GM19397 (cell line): Measurements from ENCODE around the gene TMEM263.
"Not testable (repeated sequence)": the region's sequence is repeated elsewhere in the genome, so short reads cannot be mapped to it uniquely, and the experiment has no call there.

Experiments used
- ATAC-seq: cut with Tn5 transposase; IDR thresholded peaks from one replicate; pipeline ENCODE4 v1.9.1; 2021; ENCODE audit warnings: mild to moderate bottlenecking, moderate library complexity; ENCODE audit not compliant: unreplicated experiment

Gene TMEM263

DNA sequence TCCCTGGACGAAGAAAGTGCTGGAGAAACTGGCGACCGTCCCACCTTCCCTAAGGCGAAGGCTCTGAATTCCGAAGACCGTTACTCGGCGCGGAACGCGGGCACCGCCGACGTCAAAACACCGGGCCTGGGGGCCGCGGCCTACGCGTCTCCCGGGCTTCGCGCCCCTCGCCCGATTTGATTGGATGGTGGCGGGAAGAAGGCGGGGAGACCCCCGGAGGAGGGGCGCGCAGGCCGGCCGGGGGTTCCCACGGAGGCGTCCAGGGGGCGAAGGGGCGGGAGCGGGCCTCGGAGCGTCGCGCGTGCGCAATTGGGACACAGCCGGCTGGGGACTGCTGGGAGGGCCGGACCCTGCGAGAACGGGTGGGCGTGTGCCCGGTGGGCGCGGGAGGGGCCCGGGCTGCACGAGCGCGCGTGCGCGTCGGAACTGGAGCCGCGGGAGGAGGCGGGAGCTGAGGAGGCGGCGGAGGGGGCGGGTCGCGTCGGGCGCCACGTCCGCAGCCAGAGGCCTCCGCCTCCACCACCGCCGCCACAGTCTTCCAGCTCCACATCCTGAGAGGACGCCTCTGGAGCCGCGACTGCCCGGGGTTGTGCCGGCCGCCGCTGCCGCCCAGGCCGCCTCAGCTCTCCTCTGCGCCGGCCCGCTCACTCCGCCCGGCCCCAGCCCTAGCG lies at the start of gene TMEM263:
TSS of gene TMEM263 (plus strand) at position 531 of the 671 bp plus-strand sequence. CDS start 11,210 bp downstream, outside the sequence.
- ATAC-seq = peak; percentile 81

DNA sequence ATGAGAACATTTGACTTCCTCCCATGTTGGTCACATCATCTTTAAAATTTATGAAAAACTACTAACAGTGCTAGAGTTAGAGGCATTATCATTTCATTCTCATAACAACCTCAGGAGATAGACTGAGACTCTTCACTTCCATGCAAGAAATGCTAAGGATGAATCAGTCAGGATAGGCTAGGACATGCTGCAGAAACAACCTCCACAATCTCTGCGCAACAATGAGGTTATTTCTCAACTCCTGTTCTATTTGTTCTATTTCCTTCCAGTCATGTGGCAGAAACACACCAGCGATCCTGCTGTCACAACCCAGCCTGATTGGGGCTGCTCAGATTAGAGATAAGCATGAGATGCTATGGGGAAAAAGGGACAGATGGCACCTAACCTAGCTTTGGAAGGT lies 49.0 kb upstream of the TMEM263 start:
- ATAC-seq = no peak

DNA sequence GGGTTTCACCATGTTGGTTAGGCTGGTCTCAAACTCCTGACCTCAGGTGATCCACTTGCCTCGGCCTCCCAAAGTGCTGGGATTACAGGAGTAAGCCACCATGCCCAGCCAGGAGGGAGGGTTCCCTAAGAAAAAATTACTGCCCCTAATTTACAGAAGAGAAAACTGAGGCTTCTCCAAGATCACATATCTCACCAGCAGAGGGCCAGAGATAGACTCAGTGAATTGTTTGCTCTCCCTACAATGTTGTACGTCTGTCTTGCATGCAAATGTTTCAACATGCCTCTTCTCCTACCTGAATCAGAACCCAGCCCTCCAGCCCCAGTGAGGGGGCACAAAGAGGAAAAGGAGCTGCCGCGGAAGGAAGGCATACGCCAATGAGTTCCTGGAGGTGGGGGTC lies 48.3 kb upstream of the TMEM263 start:
- no peak for ATAC-seq

DNA sequence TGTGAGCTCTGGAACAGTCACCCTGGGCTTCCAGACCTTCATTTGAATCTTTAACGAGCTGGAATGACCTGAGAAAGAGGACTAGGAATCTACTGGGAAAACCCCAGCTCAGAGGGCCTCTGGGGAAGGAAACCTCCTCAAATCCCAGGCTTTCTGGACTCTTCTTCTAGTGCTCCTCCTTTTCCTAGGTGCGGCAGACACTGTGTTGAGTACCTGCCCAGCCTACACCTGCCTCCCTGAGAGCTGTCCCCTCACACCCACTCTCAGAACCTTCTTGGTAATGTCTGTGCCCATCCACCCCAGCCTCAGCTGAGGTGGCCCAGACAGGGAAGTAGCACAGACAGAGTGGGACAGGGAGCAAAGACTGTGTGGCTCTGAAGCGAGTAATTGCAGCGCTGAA lies 47.9 kb upstream of the TMEM263 start:
- ATAC-seq = no peak

DNA sequence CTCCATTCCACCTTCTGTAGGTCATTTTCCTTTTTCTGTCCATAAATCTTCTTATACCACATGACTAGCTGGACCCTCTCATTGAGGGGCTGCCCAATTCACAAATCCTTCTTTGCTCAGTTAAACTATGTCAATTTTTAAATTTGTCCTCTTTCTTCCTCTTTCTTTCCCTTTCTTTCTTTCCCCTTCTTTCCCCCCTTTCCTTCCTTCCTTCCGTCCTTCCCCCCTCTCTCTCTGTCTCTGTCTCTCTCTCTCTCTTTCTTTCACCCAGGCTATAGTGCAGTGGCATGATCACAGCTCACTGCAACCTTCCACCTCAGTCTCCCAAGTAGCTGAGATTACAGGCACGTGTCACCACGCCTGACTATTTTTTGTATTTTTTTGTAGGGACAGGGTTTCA lies 47.1 kb upstream of the TMEM263 start:
- no peak for ATAC-seq

DNA sequence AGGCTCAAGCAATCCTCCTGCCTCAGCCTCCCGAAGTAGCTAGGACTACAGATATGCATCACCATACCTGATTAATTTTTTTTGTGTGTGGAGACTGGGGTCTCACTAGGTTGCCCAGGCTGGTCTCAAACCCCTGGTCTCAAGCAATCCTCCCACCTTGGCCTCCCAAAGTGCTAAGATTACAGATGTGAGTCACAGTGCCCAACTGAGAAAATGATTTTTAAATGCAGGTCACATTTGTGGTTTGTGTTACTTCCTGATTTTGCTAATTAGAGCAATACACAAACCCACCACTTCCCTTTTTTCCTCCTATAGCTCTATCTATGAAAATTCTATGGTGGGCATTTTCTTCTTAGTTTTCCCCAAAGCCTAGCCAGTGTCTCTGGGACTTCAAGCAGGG lies 45.5 kb upstream of the TMEM263 start:
- peak; percentile 56 for ATAC-seq

DNA sequence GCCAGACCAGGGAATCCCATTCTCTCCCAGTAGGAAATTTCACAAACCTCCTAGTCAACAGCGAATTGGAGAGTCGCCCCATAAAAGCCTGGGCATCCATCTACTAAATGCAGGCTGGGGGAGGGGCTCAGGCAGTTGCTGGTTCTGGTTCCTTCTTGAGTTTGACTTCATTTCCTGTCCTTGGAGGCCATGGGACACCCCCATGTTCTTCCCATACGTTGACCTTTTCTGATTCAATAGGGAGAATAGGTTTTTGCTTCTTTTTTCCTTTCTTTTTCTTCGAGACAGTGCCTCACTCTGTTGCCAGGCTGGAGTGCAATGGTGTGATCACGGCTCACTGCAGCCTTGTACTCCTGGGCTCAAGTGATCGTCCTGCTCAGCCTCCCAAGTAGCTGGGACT lies 44.1 kb upstream of the TMEM263 start:
- ATAC-seq = no peak

DNA sequence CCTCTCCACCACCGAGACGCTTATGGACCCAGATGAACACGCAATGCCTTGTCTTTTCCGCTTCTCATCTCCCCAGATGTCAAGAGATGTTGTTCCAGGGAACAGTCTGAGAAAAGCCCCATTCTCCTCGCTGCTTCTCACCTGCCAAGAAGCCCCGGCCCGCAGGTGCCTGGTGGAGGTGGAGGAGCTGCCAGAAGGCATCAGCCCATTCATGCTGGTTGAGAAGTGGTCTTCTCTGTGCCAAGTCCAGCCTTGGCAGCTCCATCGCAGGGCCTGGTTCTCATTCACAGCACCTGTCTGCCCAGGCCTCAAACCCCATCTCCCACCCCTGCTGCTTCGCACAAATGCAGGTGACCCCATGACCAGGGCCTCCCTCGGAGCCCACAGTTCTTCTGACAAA lies 42.3 kb upstream of the TMEM263 start:
- ATAC-seq = no peak

DNA sequence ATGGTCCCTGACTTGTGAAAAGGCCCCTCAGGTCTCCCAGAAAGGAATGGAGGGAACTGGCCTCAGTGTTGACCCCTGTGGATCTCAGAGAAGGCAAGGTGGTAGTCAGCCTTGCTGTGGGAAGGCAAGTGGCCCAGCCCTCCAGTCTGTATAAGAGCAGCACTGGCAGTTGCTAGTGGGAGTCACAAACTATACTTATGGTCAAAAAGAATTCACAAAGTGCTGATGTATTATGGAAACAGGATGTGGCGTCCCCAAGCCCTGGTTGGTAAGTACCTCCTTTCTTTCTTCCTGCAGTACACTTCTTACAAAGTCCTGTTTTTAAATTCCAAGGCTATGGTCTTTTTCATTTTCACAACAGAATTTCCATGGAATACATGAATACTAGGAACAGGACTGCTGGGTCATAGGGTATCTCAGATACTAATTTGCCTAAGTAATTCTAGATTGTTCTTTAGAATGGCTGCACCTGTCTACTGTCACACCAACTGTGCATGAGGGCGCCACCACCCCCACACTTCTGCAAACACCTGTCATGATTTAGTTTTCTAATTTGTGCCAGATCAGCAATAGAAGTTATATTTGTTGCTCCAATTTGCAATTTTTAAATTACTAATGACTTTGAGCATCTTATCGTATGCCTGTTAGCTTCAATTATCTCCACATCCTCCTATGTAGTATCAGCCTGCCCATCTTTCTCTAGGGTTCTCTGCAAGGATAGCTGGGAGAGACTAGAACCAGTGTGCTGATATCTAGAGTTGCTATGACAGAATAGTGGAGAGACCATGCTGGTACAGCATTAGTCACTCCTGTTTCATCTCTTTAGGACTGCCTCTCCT lies 40.7 kb upstream of the TMEM263 start:
- peak; percentile 52 for ATAC-seq

DNA sequence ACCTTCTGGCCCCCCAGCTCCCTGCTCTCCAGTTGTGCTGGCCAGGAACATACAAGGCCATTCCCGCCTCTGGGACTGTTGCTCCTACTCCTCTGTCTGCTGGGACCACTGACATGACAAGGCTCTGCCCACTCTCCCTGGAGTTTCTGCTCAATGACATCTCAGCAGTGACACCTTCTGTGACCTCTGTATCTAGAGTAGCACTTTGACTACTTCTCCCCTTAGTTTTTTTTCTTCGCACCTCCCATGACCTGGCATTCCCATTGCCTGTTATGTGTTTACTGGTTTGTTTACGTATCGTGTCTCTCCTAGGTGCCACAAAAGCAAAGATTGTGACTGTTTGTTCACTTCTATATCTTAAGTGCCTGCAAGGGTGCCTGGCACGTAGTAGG lies 40.1 kb upstream of the TMEM263 start:
- no peak for ATAC-seq

DNA sequence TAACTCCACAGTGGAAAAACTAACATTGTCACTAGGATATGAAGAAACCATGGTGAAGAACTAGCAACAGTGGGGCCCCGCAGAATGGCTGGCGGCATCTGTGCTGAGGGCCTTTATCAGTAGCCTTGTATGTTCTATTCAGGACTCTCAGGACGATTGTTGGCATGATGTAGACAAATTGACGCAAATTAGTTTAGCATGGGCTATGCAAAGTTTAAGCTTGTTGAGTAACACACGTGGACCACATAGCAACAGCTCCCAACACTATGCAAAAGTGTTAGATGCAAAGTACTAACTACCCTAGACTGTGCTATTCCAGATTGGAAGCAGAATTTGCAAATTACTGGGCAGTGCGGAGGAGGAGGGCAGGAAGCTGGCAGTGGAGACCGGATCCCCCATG lies 38.2 kb upstream of the TMEM263 start:
- no peak for ATAC-seq

DNA sequence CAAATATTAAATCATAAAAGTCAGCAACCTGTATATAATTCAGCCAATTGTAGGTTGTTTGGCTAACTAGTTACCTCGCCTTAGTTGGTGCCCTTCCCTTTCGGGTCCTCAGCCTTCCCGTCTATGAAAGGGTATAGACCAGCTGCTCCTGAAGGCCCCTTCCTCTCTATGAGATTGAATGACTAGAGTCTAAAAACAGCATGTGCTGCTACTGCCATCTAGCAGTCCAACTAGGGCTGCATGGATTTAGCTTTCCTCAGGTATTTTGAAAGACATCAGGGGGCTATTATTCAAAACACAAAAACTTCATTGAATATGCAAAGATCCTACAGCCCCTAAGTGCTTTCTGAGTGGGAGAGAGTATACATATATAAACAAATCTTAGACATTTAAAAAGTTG lies 37.0 kb upstream of the TMEM263 start:
- no peak for ATAC-seq

DNA sequence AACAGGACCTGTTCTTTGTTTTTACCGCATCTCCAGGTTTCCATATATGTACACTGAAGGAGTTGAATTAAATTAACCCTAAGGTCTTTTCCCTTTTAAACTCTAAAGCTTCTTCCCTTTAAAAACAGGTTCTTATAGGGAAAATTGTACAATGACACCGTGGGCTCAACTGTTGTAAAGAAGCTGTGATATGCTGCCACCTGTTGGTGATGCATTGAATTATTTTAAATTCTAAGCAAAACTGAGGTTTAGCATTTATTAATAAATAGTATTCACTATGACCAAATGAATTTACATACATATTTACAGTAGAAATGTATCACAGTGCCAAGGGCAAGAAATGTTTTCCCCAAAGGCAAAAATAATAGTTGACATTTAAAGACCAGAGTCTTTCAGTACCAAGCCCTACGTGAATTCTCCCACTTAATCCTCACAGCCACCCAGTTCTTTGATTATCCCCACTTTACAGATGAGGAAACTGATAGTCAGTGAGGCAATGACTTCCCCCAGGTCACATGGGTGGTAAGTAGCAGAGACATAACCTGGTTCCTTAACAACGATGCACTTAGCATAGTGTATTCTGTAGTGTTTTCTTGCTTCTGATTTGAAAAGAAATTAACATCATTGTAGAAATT lies 35.7 kb upstream of the TMEM263 start:
- no peak for ATAC-seq

DNA sequence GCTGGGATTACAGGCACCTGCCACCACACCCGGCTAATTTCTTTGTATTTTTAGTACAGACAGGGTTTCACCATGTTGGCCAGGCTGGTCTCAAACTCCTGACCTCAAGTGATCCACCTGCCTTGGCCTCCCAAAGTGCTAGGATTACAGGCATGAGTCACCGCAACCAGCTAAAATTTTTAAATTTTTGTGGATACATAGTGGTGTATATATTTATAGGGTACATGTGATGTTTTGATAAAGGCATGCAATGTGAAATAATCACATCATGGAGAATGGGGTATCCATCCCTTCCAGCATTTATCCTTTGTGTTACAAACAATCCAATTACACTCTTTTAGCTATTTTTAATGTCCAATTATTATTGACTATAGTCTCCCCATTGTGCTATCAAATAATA lies 33.7 kb upstream of the TMEM263 start:
- ATAC-seq = not testable (repeated sequence)

DNA sequence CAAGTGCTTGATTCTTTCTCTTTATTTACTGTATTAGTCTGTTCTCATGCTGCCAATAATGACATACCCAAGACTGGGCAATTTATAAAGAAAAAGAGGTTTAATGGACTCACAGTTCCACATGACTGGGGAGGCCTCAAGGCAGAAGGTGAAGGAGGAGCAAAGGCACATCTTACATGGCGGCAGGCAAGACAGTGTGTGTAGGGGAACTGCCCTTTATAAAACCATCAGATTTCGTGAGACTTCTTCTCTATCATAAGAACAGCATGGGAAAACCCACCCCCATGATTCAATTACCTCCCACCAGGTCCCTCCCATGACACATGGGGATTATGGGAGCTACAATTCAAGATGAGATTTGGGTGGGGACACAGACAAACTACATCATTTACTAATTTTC lies 32.1 kb upstream of the TMEM263 start:
- ATAC-seq = not testable (repeated sequence)

DNA sequence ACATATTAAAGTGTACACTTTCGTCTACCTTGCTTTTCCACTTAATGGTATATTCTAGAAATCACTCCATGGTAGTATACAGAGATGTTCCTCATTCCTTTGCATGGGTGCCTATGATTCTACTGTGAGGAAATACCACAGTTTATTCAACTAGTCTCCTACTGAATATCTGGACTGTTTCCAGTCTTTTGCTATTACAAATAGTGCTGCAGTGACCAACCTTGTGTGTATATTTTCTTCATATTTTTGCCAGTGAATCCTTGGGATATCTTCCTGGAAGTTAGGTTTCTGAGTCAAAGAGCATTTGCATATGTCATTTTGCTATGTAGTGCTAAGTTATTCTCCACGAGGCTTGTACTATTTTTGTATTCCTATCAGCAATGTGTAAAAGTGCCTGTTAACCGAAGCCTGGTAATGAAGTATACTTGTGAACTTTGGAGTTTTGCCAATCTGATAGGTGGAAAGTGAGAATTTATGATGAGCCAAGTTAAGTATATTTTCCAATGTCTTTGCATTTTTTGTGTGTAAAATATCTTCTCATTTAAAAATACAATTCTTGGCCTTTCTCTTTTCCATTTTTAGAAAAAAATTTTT lies 31.3 kb upstream of the TMEM263 start:
- no peak for ATAC-seq

DNA sequence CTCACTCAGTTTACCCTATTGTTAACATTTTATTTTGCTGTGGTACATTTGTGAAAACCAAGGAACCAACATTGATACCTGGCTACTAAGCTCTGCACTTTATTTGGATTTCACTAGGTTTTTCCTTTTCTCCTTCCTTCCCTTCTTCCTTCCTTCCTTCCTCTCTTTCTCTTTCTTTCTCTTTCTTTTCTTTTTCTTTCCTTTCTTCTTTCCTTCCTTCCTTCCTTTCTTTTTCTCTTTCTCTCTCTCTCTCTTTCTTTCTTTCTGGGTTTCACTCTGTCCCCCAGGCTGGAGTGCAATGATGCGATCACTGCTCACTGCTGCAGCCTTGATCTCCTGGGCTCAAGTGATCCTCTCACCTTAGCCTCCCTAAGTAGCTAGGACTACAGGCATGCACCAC lies 29.1 kb upstream of the TMEM263 start:
- no peak for ATAC-seq

DNA sequence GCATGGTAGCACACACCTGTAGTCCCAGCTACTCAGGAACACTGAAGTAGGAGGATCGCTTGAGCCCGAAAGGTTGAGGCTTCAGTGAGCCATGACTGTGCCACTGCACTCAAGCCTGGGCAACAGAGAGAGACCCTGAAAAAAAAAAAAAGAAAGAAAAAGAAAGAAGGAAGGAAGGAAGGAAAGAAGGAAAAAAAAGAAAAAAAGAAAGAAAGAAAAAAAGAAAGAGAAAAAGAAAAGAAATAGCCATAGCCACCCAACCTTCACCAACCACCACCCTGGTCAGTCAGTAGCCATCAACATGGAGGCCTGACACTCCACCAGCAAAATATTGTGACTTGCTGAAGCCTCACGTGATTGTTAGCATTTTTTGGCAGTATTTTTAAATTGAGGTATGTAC lies 21.4 kb upstream of the TMEM263 start:
- no peak for ATAC-seq

DNA sequence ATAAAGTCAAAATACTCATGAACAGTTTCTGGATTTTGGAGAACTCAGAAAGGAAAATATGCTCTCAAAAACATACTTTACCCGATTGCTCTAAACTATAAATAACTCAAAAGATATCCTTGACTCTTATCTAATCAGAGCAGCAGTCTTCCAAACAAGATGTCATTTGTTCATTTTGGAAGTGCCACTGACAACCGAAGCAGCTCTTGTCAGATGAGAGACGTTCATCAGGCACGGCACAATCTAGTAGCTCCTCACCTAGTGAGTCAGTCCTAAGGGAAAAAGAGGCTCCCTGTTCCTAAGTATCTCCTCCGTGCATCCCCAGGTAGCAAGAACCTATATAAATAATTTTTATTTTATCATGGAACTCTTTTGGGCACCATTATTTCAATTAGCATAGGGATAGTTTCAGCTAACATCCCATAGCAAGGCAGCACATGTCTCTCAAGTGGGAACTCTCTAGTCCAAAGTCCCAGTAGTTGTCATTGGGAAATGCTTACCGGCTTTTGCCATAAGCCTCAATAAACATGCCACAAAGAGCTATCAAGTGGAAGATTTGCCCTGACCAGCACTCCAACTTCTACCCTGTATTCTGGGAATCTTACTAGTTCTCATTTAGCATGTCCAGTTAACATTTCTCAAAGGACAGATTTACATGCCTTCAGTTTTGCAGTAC lies 14.1 kb upstream of the TMEM263 start:
- no peak for ATAC-seq

DNA sequence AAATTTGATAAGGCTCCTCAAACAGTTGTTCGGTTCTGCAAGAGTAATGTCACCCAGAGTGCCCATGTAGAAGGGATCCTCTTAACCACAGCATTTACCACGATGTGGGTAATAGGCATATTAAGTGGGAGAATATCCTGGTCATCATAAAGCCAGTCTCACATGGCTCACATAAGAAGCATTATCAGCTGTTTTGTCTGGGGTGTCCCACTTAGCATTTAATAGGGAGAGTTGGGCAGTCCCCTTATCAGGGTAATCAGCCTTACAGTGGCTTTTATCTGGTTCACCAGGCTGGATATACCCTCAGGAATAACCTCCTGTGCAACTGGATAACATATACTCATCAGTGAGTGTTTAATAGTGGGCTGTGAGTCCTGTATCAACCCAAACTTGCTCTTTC lies 12.9 kb upstream of the TMEM263 start:
- no peak for ATAC-seq

DNA sequence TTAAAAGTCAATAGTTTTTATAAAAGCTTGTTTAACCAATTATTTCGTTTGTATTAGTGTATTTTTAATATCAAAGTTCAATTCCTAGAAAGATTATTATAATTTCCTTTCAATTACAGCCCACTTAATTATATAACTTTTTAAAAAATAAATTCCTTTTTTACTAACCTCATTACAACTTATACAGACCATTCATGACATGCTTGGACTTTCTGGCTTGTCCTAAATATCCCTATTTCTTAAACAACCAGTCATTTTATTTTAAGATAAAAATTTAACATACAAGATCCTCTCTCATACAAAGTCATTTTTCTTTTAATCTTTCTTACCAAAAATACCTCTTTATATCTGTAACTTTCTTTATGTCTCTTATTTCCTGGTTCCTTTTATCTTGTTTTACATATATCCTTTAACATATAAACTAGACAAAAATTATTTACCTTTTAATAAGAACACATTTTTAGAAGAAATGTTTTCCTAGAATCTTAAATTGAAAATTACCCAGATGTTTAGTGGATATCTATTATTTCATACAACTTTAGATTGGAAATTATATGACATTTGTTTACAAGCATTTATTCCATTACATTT lies 10.4 kb upstream of the TMEM263 start:
- no peak for ATAC-seq
